GM18508 (cell line): ENCODE results near the gene NCDN.

Experiments
- ATAC-seq: cut with Tn5 transposase; IDR thresholded peaks from one replicate; pipeline ENCODE4 v1.9.1; 2021; ENCODE audit warnings: moderate number of reproducible peaks; ENCODE audit not compliant: insufficient read depth, unreplicated experiment

NCDN gene

DNA sequence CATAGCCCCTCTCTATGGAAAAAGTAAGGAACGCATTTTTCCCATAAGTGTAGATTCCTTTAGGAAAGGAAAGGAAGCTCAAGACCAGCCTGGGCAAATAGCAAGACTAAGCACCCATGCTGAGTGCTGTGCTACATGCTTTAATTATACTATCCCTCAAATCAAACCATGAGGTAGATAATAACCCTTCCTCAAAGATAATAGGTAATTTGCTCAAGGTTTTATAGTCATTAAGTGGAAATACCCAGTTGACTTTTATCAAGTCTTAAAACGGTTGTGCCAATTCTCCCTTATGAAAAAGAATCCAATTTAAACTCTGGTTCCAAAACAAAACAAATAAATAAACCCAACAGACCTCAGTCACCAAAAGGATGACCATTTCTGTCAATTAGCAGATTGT, 3.7 kb upstream of the NCDN start:
- ATAC-seq = no peak

DNA sequence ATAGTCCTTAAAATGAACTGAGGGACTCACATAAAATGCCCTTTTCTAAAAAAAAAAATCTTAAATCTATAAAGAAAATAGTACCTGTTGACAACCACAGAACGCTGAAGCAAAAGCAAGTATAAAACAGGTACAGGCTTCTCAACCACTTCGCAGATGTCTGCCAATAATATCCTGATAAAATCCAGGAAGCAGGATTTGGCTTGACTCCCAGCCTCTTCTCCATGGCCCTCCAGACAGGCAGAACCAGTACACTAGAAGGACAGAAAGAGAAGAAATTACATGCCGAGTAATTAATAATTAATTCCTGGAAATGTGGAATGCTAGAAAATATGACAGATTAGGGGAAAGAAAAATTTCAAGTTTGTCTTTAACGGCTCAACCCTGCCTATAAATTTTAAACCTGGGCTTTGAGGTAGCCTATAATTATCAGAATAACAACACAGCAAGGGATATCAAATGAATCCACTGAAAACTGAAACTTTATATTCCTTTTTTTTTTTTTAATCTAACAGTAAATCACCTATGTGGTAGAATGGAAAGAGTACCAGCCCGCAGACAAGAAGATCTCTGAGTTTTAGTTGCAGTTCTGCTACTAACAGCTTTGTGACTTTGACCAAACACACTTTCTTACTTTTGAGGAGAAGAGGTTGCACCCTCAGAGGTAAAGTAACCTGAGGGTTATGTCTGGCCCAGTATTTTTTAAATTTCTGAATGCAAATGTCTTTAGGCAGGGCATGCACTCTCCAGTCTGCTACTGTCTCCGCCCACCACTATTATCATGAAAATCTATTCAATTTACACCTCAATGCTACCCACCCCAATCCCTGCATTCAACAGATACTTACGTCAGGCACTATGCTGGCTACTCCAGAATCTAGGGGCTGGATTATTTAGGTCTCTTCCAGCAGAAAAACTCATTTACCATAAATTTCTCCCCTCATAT, 3.1 kb upstream of the NCDN start:
- no peak for ATAC-seq

DNA sequence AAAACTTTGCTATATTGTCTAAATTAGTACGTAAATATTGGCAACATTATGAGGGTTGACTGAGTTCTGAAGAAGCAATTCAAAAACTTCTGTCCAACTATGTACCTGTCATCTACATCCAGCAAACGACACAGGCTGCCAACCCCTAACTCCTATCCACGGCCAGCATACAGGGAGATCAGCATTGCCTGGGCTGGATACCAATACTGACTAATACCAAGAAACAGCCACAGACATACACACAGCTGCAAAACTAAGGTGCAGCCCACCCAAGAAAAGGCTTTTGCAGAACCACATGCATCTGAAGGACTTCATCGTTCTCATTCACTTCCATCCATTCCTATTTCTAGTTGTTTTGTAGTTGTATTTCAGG, 2.4 kb upstream of the NCDN start:
- ATAC-seq = no peak

DNA sequence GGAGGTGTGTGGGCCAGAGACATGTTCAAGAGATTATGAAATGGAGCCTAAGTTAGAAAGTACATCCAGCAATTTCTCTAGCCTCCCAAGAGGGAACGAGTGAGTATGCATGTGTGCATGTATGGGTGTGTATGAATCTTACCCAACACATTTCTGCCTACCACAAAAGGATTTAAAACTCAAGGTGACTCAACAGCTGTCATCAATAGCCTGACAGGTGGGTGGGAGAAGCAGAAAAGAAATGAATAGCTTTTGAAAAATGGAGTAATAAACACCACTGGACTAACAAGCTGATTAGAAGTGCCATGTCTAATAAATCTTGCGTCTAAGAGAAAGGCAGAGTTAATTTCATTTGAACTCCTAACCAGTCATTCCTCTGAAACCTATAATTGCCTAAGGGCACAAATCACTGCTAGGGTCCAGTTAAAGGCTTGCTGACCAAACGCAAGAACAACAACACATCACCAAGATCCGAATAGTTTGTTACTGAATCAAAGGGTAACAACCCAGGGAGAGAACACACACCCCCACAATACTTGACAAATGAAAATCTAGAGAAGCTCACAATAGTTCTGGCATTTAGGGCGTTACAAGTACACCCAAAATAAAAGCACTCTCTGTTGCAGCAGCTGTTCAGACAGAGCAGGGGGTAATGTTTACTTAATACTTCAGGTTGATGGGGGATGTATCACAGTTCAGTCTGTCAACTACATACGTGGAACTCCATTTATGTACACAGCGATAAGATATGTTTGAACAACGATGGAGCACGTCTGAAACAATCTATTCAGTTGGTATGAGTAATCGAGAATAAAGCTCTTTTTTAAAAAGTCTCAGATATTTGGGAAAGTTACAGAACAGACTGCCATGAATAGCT, 1.8 kb upstream of the NCDN start:
- ATAC-seq = no peak

DNA sequence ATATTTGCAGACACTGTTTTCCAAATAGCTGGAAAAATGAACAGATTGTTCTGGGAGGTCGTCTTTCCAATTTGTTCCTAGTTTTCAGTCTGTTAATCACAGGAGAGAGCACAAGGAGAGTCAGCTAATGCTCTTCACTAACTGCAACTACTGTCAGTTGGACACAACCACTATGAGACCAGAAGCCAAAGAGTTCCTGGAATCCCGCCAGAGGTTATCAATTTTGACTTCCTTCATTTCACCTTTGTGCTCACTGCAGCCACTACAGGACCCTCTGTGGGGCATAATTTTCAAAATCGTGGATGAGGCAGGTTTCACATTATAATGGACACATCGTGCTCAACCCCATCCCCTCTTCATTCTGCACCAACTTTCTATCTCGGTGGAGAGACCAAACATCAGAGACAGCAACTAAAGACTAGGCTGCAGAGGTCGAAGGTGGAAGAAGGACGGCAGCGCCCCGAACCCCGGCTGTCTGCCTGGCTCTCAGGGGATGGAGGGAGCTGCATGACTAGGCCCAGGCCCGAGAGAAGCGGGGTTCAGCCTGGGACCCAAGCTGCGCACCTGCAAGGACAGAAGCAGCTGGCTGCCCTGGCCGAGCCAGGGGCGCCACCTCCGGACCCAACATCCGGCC, 998 bp upstream of the NCDN start:
- ATAC-seq = no peak

DNA sequence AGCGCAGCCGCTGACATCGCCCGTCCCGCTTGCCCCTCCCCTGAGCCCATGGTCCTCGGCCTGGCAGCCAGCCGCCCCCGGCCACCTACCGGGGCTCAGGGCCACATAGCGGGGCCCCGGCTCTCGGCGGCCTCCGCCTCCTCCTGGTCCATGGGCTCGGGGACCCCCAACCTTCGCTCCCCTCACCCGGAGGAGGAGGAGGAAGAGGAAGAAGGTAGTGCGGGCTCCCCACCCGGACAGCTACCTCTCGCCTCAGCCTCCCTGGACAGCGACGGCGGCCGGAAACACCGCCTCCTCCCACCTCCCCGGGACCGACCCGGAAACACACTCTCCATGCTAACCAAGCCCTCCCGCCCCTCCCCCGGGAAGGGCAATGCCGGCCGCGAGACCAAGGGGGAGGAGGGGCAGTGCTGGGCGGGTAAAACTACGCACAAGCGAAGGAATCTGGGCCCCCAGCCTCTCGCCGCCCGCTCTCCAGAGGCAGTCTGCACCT, 435 bp upstream of the NCDN start, which contains the start of gene KIAA0319L:
TSS of gene KIAA0319L (minus strand) at position 286 of the 493 bp plus-strand sequence. CDS start 2,912 bp downstream, outside the sequence.
- peak; percentile 38 for ATAC-seq

DNA sequence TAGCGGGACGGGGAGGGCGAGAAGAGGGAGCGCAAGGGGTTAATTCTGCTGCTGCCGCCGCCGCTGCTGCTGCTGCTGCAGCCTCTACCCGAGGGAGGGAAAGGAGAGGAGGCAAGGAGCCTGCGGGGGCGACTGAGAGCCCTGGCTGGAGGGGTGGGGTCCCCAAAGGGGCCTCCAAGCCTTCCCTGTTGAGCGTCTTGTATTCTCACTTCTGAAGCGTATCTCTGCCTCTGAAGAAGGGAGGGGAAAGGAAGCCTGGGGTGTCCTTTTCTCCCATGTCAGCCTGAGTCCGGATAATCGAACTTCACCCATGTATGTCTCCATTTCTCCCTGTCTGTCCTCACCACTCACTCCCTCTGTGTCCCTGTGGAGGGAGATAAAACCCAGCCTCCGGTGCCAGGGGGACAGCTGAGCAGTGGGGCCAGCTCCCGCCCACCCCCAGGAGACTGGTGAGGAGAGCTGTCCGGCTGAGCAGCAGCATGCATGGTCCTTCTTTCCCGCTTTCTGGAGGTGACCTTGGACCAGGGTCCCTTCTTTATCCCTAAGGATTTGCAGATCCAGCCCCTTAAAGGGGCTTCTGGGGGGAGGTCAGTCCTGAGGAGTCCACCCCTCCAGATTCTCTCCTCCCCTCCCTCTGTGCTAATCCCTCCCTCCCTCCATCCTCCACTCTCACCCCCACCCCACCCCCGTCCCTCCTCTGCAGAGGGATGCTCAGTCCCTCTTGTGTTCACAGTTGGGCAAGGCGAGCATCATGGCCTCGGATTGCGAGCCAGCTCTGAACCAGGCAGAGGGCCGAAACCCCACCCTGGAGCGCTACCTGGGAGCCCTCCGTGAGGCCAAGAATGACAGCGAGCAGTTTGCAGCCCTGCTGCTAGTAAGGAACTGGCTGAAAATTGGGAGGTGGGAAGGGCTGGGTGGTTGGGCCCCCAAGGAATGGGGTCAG, 1.0 kb downstream of the NCDN start:
- no peak for ATAC-seq

DNA sequence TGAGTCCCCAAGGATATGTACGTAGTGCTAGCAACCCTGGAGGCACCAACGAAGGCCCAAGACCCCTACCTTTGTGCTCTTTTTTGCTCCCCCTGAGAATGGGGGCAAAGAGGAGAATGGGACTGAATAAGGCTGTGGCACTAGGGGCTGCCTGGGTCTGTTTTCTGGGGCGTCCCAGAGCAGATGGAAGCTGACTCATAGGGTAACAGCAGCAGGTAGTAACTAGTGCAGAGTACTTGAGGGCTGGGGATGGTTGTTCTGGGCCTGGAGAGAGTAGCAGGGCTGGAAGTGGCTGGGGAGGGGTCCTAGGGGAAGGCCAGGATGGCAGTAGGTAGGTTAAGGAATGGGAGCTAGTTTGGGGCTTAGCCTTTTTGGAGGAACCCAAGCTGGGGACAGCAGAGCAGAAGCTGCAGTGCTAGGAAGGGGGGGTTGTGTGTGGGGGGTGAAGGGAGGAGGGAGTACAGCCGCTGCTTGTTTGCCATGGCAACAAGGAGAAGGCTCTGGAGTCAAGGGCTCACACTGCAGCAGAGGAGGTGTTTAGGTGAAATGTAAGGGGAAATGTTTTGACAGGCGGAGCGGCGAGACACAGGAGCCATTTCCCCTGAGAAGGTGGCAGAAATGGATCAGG, 1.8 kb downstream of the NCDN start:
- no peak for ATAC-seq

DNA sequence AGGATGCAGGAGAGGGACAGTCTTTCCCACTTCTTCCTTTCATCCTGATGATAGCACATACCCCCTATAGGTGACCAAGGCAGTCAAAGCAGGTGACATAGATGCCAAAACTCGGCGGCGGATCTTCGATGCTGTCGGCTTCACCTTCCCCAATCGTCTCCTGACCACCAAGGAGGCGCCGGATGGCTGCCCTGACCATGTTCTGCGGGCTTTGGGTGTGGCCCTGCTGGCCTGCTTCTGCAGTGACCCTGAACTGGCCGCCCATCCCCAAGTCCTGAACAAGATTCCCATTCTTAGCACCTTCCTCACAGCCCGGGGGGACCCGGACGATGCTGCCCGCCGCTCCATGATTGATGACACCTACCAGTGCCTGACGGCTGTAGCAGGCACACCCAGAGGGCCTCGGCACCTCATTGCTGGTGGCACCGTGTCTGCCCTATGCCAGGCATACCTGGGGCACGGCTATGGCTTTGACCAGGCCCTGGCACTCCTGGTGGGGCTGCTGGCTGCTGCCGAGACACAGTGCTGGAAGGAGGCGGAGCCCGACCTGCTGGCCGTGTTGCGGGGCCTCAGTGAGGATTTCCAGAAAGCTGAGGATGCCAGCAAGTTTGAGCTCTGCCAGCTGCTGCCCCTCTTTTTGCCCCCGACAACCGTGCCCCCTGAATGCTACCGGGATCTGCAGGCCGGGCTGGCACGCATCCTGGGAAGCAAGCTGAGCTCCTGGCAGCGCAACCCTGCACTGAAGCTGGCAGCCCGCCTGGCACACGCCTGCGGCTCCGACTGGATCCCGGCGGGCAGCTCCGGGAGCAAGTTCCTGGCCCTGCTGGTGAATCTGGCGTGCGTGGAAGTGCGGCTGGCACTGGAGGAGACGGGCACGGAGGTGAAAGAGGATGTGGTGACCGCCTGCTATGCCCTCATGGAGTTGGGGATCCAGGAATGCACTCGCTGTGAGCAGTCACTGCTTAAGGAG, 2.9 kb downstream of the NCDN start:
- no peak for ATAC-seq

DNA sequence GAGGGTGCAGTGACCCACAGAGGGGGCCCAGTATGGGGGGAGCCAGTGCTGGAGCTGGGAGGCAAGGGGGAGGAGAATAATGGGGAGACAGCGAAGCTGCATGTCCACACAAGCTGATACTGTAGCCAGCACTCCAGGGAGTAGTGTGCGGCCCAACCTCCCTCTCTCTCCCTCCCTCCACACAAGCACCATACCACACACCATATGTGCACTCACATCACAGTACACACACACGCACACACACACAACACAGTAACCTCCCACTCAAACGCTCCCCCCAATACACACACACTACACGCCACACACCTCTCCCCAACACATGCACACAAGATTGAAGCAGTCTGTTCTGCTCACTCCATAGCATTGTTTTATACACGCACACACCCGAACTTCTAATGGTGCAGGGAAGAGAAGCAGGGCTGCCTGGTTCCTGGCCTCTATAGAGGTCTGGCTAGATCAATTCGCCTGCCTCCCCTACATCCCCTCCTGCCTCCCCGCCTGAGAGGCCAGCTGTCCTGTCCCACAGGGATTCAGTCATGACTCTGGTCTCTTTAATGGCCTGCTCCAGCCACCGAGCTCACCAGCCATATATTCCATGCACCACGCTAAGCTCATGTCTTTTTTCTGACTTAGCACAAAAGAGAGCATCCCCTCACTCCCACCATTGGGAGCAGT, 3.8 kb downstream of the NCDN start:
- ATAC-seq = no peak

DNA sequence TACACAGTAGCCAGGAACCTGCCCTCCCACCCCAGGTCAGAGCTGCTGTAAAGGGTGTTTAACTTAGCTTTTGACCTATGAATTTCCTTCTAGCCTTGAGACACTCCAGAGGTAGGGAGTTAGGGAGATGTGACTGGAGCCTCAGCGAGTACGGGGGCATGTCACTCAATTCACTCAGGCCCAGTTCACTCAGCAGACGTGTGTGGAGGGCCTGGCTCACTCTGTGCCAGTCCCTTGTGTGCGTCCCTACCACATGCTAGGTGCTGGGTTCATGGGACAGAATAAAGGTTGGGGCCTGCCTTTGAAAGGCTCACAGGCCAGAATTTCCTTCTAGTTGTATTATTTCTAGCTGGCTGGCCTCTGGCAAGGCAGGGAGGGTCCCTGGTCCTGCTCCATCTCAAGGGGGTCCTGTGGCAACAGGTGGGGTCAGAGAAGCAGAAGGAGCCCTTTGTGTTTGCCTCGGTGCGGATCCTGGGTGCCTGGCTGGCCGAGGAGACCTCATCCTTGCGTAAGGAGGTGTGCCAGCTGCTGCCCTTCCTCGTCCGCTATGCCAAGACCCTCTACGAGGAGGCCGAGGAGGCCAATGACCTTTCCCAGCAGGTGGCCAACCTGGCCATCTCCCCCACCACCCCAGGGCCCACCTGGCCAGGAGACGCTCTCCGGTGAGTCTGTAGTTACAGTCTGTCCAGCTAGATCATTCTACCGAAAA, 4.5 kb downstream of the NCDN start:
- ATAC-seq = no peak

DNA sequence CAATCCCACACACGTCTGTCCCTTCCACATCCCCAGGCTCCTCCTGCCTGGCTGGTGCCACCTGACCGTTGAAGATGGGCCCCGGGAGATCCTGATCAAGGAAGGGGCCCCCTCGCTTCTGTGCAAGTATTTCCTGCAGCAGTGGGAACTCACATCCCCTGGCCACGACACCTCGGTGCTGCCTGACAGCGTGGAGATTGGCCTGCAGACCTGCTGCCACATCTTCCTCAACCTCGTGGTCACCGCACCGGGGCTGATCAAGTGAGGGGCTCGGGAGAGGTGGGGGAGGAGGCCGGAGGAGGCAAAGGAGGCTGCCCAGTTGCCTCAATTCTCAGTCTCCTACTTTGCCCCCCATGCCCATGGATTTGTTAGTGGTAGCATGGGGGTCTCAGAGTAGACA, 5.6 kb downstream of the NCDN start:
- ATAC-seq = no peak

DNA sequence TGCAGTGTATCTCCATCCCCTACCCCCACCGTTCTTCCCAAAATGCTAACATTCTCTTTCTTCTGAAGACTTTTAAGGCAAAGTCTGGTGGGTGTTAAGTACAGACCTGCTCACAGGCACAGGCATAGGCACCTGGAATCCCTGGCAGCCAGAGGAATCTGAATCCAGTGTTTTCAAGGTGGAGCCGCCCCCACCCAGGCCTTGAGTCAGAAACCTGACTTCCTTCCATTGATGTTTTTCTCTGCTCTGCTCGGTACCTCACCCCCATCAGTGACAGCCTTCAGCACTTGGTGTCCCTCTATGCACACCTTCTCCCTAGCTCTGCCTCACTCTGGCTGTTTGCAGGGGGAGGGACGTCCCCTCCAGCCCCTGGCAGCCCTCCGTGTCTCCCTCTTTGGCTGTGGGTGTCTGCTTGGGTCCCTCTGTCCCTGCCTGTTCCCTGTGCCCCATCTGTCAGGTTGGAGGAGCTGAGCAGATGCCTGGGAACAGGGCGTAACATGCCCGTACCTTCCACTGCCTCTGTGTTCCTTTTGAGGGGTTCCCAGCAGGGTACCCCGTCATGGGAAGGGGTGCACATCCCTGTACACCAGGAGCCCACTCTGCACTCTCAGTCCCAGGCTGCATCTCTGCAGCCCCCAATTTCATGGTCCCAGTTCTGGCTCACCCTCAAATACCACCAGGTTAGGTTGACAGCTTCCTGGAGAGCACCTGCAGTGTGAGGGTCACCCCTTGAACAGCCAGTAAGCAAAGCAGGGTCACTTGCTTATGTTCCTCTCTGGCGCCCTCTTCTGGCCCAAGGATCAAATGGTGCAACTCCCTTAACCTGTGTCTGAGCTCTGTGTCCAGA, 6.7 kb downstream of the NCDN start:
- ATAC-seq = no peak

DNA sequence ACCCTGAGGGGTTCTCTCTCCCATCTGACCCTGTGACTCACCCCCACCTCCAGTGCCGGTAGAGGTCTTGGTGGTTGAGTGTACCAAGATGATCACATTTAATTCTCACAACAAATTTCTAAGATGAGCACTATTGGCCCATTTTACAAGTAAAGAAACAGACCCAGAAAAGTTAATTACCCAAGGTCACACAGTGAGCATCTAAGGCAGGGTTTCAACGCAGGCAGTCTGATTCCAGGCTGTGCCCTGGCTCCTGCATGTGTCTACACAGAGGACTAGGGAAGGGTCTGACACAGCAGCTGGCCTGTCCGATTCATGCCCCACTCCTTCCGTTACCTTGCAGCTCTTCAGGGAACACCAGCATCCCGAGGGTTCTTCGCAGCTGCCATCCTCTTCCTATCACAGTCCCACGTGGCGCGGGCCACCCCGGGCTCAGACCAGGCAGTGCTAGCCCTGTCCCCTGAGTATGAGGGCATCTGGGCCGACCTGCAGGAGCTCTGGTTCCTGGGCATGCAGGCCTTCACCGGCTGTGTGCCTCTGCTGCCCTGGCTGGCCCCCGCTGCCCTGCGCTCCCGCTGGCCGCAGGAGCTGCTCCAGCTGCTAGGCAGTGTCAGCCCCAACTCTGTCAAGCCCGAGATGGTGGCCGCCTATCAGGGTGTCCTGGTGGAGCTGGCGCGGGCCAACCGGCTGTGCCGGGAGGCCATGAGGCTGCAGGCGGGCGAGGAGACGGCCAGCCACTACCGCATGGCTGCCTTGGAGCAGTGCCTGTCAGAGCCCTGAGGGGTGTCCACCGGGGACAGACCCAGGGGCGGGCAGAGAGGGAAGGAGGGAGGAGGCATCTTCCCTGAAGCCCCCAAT, 7.5 kb downstream of the NCDN start:
- no peak for ATAC-seq

DNA sequence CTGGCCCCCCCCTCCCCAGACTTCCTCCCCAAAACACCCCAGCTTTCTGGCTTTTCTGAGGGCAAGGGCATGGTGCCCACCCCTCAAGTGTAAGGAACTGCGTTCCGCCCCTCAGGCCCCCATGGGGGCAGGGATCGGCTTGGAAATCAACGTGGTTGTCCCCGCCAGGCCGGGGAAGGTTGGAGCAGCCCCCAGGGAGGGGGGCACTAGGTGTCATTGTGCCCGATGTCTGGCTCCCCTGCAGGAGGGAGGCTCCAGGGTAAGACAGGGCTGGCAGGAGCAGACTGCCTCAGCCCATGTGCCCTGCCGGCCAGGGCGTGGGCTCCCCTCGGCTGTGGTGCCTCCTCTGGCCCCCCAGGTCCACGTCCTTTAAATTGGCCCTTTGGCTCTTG, 8.1 kb downstream of the NCDN start:
- ATAC-seq = no peak
